Mucosa of rectum (tissue), 2 donors: ENCODE measurements around the gene CIB2.

Source experiments
- H3K27ac ChIP-seq, 2 donors: one replicate each; pipeline ENCODE4 v1.7.0; 2013; ENCODE audit warnings: inconsistent platforms in 2 of 2, low read depth in 2 of 2, low read length in 2 of 2
- H3K27me3 ChIP-seq, 2 donors: one replicate each; pipeline ENCODE4 v1.7.0; 2013; ENCODE audit warnings: low read length in 2 of 2; ENCODE audit not compliant: control insufficient read depth in 2 of 2, insufficient read depth in 2 of 2
- H3K36me3 ChIP-seq, 2 donors: one replicate each; pipeline ENCODE4 v1.7.0; 2013; ENCODE audit warnings: low read length in 2 of 2; ENCODE audit not compliant: control insufficient read depth in 2 of 2, insufficient read depth in 2 of 2
- H3K4me1 ChIP-seq, 2 donors: one replicate each; pipeline ENCODE4 v1.7.0; 2013; ENCODE audit warnings: low read length in 2 of 2, mild to moderate bottlenecking in 1 of 2; ENCODE audit not compliant: control insufficient read depth in 2 of 2, insufficient read depth in 2 of 2
- H3K4me3 ChIP-seq, 2 donors: one replicate each; pipeline ENCODE4 v1.7.0; 2013; ENCODE audit warnings: low read length in 2 of 2
- H3K9ac ChIP-seq, 2 donors: one replicate each; pipeline ENCODE4 v1.7.0; 2013; ENCODE audit warnings: low read length in 2 of 2, low read depth in 1 of 2, mild to moderate bottlenecking in 1 of 2
- H3K9me3 ChIP-seq, 2 donors: one replicate each; pipeline ENCODE4 v1.7.0; 2013; ENCODE audit warnings: low read length in 2 of 2; ENCODE audit not compliant: control insufficient read depth in 2 of 2
- donor health status: healthy.
- donor health status: Normal muscosa, but diverticular disease.

Gene CIB2

GRCh38 chr15:78130466-78131294 lies 565 bp downstream of the CIB2 start:
- no peaks in the 10 kb centered on the region for H3K36me3 ChIP-seq
- peak overlapping the region; percentile 41 to 77 for H3K4me3 ChIP-seq
- no peaks in the 10 kb centered on the region for H3K9me3 ChIP-seq
- peak overlapping the region in 1 of 2 donors; percentile 88 for H3K9ac ChIP-seq
- H3K27me3 ChIP-seq: no peaks in the 10 kb centered on the region
- H3K4me1 ChIP-seq: peaks cover 14 to 16% of the 10 kb centered on the region in 2 donors
- peak overlapping the region; percentile 67 to 77 for H3K27ac ChIP-seq

DNA sequence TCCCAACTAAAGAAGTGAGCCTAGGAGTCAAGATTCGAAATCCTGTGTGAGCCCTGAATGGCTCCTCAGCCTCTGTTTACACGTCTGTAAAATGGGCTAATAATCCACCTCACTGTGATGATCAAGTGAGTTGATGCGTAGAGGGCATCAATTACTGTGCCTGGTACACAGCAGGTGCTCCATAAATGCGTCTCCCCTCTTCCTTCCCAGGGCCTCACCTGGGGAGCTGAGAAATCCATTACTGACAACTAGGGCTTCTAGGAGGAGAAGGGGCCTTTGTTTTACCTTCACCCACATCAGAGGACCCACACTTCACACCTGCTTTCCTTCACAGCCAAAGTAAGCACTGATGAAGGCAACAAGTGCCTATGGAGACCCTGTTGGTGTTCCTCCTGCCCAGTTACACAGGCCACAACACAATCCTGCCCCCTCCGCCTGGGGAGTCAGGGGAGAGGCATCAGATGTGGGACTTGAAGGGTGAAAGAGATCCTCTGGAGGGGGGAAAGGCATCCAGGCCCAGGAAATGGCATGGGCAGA lies 1.4 kb downstream of the CIB2 start:
- peaks cover 14 to 16% of the 10 kb centered on the region in 2 donors for H3K4me1 ChIP-seq
- H3K4me3 ChIP-seq: no peak overlapping the region
- H3K27ac ChIP-seq: no peak overlapping the region
- no peaks in the 10 kb centered on the region for H3K36me3 ChIP-seq
- no peaks in the 10 kb centered on the region for H3K9me3 ChIP-seq
- H3K9ac ChIP-seq: no peak overlapping the region
- H3K27me3 ChIP-seq: no peaks in the 10 kb centered on the region

GRCh38 chr15:78129077-78129750 lies 2.0 kb downstream of the CIB2 start:
- H3K9ac ChIP-seq: no peak overlapping the region
- H3K9me3 ChIP-seq: no peaks in the 10 kb centered on the region
- no peak overlapping the region for H3K4me3 ChIP-seq
- H3K36me3 ChIP-seq: no peaks in the 10 kb centered on the region
- no peaks in the 10 kb centered on the region for H3K27me3 ChIP-seq
- H3K4me1 ChIP-seq: peaks cover 14 to 16% of the 10 kb centered on the region in 2 donors
- H3K27ac ChIP-seq: no peak overlapping the region

DNA sequence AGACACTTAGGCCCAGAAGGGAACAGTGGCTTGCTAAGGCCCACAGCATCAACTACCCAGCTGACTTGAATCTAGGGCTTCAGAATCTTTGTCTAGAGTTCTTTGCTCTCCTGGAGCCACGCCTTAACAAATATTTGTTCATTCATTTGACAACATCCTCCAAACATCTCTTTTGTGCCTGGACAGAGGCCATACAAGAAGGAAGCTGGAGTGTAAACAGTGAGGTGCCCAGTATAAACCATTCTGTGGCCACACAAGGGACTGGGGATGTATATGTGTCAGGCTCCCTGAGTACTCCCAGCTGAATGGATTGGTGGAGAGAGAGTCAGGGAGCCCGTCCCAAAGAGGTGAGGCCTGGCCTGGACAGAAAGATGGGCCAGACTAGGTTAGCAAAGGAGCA lies 3.4 kb downstream of the CIB2 start:
- H3K27me3 ChIP-seq: no peaks in the 10 kb centered on the region
- H3K27ac ChIP-seq: no peak overlapping the region
- peaks cover 14 to 16% of the 10 kb centered on the region in 2 donors for H3K4me1 ChIP-seq
- no peaks in the 10 kb centered on the region for H3K9me3 ChIP-seq
- no peaks in the 10 kb centered on the region for H3K36me3 ChIP-seq
- H3K9ac ChIP-seq: no peak overlapping the region
- H3K4me3 ChIP-seq: no peak overlapping the region

- Histone ChIP-seq H3K9me3 (no peaks in the 10 kb centered on the region), H3K27me3 (no peaks in the 10 kb centered on the region), H3K4me1 (peaks cover 7 to 9% of the 10 kb centered on the region in 2 donors), H3K36me3 (no peaks in the 10 kb centered on the region), H3K27ac (no peak overlapping the region), H3K4me3 (no peak overlapping the region), H3K9ac (no peak overlapping the region)
These were observed 6.0 kb downstream of the CIB2 start for GRCh38 chr15:78125267-78125666.

DNA sequence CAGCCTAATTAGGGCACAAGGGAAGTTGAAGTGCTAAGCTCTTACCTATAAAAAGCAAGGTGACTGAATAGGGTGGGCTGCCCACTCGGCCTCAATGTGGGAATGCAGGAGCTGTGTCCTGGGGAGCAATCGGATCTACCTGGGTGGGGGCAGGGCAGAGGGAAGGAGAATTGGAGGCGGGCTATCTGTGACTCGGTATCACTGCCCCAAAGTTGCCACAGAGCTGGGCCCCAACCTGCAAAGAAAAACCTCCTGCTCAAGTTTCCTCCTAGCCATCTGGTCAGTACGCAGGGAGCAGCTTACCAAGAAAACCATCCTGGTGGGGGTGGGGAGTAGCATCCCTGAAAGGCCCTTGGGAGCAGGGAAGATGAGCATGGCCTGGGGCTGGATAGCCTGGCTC lies 10.7 kb downstream of the CIB2 start:
- H3K9ac ChIP-seq: no peak overlapping the region
- H3K36me3 ChIP-seq: no peaks in the 10 kb centered on the region
- H3K4me1 ChIP-seq: no peaks in the 10 kb centered on the region
- no peaks in the 10 kb centered on the region for H3K9me3 ChIP-seq
- no peak overlapping the region for H3K4me3 ChIP-seq
- no peak overlapping the region for H3K27ac ChIP-seq
- no peaks in the 10 kb centered on the region for H3K27me3 ChIP-seq

GRCh38 chr15:78112551-78112950 lies 18.7 kb downstream of the CIB2 start:
- H3K4me1 ChIP-seq: no peaks in the 10 kb centered on the region
- H3K27me3 ChIP-seq: no peaks in the 10 kb centered on the region
- no peaks in the 10 kb centered on the region for H3K36me3 ChIP-seq
- H3K27ac ChIP-seq: no peak overlapping the region
- no peak overlapping the region for H3K4me3 ChIP-seq
- H3K9ac ChIP-seq: no peak overlapping the region
- no peaks in the 10 kb centered on the region for H3K9me3 ChIP-seq

DNA sequence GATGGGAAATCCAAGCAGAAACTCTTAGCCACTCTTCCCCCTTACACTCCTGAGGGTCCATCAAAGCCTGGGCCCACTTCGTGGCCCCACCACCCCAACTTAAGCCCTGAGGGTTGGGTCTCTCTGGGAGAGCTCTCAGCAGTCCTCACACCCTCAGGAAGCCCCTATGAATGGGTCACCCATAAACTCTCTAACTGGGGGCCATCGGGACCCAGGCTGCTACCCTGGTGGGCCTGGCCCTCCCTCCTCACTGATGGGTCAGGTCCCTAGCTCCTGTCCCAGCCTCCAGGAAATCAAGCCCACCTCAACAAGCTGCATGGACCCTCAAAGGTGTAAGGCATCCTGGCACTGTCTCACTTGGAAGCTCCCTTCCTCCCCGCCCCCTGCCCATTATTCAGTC lies 19.5 kb downstream of the CIB2 start:
- H3K4me1 ChIP-seq: no peaks in the 10 kb centered on the region
- H3K9me3 ChIP-seq: no peaks in the 10 kb centered on the region
- no peaks in the 10 kb centered on the region for H3K27me3 ChIP-seq
- H3K4me3 ChIP-seq: no peak overlapping the region
- no peak overlapping the region for H3K9ac ChIP-seq
- no peaks in the 10 kb centered on the region for H3K36me3 ChIP-seq
- no peak overlapping the region for H3K27ac ChIP-seq

DNA sequence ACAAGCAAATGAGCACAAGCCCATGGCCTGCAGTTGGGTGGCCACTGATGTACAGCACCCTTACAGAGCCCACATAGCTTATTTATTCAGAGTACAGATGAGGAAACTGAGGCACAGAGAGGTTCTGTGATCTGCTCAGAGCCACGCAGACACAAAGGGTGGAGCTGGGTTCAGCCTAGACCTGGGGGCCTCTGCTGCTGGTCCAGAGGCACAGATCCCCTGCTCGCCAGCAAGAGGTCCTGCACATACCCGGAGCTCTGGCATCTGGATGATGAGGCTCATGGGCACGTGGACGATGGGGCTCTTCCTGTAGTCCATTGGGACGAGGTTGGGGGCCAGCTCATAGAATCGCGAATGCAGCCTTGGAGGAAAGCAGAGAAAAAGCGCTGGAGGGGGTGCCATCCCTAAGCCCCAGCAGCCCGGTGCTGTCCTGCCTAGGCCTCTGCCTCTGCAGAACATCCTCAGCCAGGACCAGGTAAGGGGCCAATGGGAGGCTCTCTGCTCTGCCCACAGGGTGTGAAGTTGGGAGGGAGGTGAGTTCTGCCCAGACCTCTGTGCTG lies 20.2 kb downstream of the CIB2 start:
- H3K9me3 ChIP-seq: no peaks in the 10 kb centered on the region
- no peaks in the 10 kb centered on the region for H3K4me1 ChIP-seq
- H3K4me3 ChIP-seq: no peak overlapping the region
- H3K36me3 ChIP-seq: no peaks in the 10 kb centered on the region
- H3K27me3 ChIP-seq: no peaks in the 10 kb centered on the region
- H3K27ac ChIP-seq: no peak overlapping the region
- H3K9ac ChIP-seq: no peak overlapping the region

GRCh38 chr15:78110096-78110495 lies 21.1 kb downstream of the CIB2 start:
- H3K9me3 ChIP-seq: no peaks in the 10 kb centered on the region
- no peaks in the 10 kb centered on the region for H3K4me1 ChIP-seq
- H3K9ac ChIP-seq: no peak overlapping the region
- H3K4me3 ChIP-seq: no peak overlapping the region
- no peak overlapping the region for H3K27ac ChIP-seq
- no peaks in the 10 kb centered on the region for H3K36me3 ChIP-seq
- H3K27me3 ChIP-seq: no peaks in the 10 kb centered on the region
